HG03521 (cell line): ENCODE results near the gene FMNL2.

Source experiments
- ATAC-seq: cut with Tn5 transposase; IDR thresholded peaks from one replicate; pipeline ENCODE4 v1.9.1; 2021; ENCODE audit warnings: mild to moderate bottlenecking, moderate library complexity; ENCODE audit not compliant: unreplicated experiment

Gene FMNL2

DNA sequence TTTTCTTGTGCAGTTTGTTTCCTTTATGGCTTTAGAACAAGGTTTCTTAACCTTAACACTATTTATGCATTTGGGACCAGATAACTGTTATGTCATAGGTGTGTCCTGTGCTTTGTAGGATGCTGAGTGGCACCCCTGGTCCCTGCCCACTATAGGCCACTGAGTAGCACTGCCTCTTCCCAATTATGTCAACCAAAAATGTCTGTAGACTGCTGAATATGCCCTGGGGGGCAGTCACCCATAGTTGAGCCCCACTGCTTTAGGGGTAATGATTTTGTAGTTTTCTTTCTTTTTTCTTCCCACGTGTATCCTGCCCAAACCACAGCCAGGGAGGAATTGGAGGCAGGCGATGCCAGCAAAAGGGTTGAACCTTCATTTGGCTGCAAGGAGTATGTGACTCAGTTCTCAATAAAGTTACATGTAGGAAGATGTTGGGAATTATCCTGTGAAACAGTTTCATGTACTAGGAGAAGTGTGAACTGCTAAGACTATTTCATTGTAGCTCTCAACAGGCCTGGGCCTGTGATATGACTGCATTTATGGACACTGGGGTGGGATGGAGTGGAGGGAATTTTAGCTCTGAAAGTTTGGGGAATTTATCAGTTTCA, 65.7 kb downstream of the FMNL2 start:
- no peak for ATAC-seq

DNA sequence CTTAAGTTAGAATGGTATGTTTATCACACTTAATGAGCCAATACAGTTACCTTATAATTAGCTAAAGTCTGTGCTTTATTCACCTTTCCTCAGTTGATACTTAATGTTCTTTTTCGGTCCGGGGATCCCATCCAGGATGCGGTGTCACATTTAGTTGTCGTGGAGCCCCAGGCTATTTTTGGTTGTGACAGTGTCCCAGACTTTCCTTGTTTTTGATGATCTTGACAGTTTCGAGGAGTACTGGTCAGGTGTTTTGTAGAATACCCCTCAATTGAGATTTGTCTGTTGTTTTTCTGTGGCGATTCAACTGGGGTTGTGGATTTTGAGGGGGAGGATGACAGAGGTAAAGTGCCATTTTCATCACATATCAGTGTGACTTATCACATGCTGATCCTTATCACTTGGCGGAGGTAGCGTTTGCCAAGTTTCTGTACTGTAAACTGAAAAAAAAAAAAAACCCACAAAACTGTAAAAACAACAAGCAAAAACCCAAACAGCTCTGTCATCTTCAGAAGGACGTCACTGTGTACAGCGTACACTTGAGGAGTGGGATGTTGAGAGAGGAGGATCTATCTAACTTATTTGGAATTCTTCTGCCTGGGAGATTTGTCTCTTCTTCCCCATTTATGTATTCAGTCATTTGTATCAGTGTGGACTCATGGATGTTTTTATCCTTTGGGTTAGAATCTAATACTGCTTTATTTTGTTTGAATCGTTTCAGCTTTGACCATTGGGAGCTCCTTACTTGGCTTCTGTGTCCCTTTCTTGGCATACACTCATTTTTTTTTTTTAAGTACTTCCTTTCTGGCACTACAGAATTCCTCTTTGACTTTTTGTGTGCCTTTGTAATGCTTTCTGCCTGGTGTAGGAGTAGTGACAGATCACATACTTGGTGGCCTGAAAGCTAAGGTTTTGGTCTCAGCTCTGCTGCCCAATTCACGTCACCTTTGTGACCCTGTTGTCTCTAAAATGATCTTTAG, 68.1 kb downstream of the FMNL2 start:
- ATAC-seq, result no peak

DNA sequence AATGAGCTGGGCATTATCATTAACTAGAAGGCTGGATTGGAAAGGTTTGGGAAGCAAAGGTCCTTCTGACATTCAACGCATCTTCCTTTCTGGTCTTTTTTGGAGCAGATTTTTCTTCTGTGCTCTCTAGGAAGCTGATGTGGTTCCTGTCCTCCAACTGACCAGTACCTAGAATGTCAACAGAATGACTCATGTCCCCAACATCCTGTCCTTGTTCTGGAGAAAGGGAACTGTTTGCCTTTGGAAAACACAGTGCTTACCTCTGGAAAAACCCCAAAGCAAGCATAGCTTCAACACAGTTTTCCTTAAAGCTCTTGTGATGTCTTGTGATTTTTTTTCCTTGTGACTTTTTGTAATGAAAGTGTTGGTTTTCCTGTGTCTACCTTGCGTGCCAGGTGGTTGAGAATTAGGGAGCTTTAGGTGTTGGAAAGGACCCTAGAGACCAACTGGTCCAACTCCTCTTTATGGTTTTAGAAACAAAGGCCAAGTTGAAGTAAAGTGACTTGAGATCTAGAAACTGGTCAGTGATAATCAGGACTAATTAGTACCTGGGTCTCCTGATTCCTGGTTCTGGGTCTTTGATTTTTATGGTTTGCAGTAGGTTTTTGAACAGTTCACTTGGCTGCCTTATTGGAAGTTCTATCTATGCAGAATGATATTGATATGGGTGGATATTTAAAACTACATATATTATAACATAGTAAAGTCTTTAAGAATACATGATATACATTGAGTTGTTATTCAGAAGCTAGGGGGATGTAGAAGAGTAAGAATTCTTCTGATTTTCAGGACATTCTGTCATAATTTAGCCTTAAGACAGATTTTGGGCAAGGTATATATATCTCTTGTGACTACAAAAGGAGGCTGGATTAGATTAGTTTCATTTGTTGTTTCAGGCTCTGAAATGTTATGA, 70.5 kb downstream of the FMNL2 start:
- no peak for ATAC-seq

DNA sequence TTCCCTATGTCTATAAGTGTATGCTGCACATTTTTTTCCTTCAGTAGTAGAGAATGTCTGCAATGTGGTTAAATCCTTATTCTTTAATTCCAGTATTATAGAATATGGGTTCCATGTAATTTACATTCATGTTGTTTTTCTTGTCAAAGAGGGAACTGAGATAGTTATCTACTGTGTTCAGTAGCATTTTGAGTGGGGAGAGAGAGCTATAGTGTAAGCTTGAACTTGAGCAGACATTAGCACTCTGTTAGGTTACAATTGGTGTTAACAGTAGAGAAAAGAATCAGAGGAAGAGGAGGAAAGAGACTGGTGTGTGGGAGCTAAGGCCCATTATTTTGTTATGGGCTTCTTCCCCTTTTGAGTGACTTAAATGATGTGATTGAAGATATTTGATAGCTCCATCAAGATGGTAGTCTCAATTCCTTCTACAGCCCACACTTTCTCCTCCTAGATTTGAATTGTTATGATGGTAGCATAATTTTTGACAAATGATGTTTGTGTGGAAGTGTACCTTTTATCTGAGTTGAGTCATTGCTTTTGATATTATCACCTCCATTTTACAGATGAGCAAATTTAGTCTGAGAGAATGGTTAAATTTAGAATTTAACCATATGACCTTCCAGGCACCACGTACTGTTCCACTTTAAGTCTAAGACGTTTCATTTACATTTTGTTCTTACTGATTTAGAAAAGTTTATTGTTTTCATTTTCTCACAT, 71.3 kb downstream of the FMNL2 start:
- no peak for ATAC-seq

- ATAC-seq, result no peak
These were observed 71.8 kb downstream of the FMNL2 start for GRCh38 chr2:152406836-152407161.

- ATAC-seq, result peak; percentile 81
These were observed 72.3 kb downstream of the FMNL2 start for GRCh38 chr2:152407204-152407721.

GRCh38 chr2:152407806-152408205, 72.8 kb downstream of the FMNL2 start:
- no peak for ATAC-seq

DNA sequence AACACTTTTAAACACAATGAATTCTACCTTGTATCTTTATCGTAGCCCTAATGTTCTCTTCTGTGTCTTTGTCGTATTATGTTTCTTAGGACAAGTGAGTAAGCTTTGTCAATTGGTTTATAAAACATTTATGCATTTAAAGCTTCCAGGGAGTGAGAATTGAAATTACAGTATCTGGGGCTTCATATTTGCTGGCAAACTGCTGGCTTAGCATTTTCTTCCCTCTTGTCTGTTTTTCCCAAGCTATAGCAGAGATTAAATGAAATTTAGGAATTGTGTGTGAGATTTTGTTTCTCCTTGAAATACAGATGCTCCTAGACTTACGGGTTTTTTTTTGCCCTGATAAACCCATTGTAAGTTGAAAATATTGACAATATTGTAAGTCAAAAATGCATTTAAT, 73.3 kb downstream of the FMNL2 start:
- ATAC-seq, result no peak

DNA sequence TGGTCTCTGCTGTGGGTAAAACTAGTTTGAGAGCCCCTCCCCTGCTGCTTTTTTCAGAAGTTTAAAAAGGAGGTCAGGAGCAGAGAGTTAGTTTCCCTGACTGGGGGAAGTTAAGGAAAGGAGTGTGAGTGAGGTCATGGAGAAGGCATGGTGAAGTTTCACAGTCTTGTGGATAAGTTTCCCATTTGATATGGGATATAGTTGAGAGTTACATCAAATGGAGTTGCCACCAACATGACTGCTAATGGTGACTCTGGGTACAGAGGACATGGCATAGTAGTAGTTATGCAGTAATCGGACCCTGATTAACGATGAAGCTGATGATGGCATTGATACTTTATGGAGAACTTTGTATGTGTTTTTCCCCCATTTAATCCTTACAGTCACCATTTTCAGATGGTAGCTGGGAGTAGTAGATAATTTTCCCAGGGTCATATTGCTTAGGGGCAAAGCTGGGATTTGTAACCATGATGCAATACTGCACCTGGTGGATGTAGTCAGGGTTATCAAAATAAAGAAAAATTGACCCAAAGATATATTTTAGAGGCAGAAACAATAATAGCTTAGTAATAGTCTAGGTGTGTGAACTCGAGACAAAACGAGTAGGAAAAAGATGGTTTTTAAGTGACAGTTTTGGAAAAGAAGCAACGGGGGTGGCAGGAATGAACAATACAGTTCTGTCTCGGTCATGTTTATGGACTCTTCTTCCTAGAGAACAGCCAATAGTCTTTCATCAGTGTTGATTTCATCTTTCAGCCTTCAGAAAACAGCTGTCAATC, 74.6 kb downstream of the FMNL2 start:
- no peak for ATAC-seq

- no peak for ATAC-seq
These were observed 75.2 kb downstream of the FMNL2 start for GRCh38 chr2:152410165-152410597.

GRCh38 chr2:152411154-152411553, 76.2 kb downstream of the FMNL2 start:
- ATAC-seq, result no peak

DNA sequence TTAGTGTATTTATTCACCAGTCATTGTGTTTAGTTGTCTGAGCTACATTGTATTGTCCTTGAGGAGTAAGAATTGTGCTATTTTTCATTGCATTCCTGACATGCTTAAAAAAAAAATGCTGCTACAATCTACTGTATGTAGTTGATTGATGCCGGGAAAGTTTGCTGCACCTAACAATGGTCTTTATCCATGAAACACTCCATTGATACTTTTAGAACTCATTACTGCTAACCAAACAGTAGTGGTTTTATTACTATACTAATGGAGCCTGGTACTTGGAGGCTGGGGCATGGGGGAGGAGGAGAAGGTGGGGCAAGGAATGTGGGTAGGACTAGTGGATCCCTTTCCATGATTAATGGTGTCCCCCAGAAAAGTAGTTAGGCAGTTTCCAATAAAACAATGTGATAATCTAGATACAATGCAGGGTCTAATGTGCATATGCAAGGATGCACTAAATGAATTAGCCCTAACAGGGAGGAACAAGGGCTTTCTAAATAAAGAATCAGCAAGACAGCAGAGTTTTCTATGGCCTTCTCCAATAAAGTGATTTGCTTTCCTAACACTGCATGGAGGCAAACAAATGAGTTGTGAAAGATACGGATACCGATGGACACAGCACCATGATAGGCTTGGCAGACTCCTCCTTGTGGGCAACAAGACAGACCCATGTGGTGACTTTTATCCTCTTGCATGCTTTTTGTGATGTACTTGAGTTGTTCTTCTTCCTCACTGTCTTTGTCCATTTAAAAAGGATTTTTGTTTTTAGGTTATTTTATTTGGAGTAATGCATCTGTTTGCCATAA, 78.5 kb downstream of the FMNL2 start:
- ATAC-seq, result no peak

GRCh38 chr2:152415231-152415642, 80.3 kb downstream of the FMNL2 start:
- ATAC-seq, result no peak

- ATAC-seq, result no peak
These were observed 80.8 kb downstream of the FMNL2 start for GRCh38 chr2:152415796-152416195.

GRCh38 chr2:152418688-152419087, 83.7 kb downstream of the FMNL2 start:
- ATAC-seq, result no peak

- ATAC-seq, result no peak
These were observed 85.0 kb downstream of the FMNL2 start for GRCh38 chr2:152419944-152420343.

- no peak for ATAC-seq
These were observed 85.4 kb downstream of the FMNL2 start for GRCh38 chr2:152420363-152420762.

DNA sequence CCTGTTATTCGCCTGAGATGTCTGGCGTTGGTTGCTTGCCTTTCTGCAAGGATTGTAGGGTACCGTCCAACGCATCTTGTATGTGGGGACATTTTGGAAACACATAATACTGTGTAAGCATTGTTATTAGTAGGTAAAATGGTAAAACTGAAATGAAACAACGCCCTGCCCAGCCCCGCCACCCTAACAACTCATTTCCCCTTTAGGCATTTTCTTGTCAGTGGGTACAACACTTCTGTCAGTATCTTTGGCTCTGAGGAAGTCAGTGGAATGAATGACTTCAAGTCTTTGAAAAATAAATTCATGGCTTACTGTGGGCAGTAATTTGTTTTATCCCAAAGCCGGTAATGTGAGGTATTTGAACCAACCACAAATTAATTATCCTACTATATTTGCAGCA, 86.0 kb downstream of the FMNL2 start:
- ATAC-seq, result no peak
